WTC11 (cell line): ENCODE data around the gene ALPI. TPM values are rescaled to one million over a fixed set of nuclear protein-coding genes. Genes with fewer than 3 reads are reported as not detected.

ENCODE experiments used
- ATAC-seq: fragments of 200-7000 bp; cut with Tn5 transposase; 2 replicates; pipeline ENCODE4 v1.10.0; 2021; ENCODE audit warnings: mild to moderate bottlenecking, moderate library complexity
- CTCF ChIA-PET: fragments of 300-600 bp; sonication (Branson Sonifier 250); formaldehyde crosslinking; loops from one replicate; lab custom pipeline; 2021; ENCODE audit warnings: antibody characterized with exemption; lab: Charles Lee
- POLR2A ChIA-PET: fragments of 350-600 bp; sonication (Branson Sonifier 250); formaldehyde crosslinking; loops from one replicate; lab custom pipeline; 2021; ENCODE audit warnings: antibody characterized with exemption; lab: Charles Lee
- DNase-seq: peaks from one replicate; pipeline ENCODE4 v3.0.0; 2021; ENCODE audit warnings: low spot score
- H3K27ac Mint-ChIP-seq: 2 replicates; pipeline ENCODE4 v1.8.0; 2021; ENCODE audit warnings: mixed read lengths
- H3K27me3 Mint-ChIP-seq: 2 replicates; pipeline ENCODE4 v1.8.0; 2021; ENCODE audit warnings: low read depth, mild to moderate bottlenecking, moderate library complexity, mixed read lengths
- H3K36me3 Mint-ChIP-seq: 2 replicates; pipeline ENCODE4 v1.8.0; 2021; ENCODE audit warnings: mixed read lengths
- H3K4me1 Mint-ChIP-seq: 2 replicates; pipeline ENCODE4 v1.8.0; 2022; ENCODE audit warnings: mixed read lengths
- H3K4me3 Mint-ChIP-seq: 2 replicates; pipeline ENCODE4 v1.8.0; 2021; ENCODE audit warnings: mild to moderate bottlenecking, moderate library complexity, mixed read lengths
- H3K9me3 Mint-ChIP-seq: 2 replicates; pipeline ENCODE4 v1.8.0; 2021; ENCODE audit warnings: mixed read lengths
- CREM ChIP-seq: sonication (generic); formaldehyde crosslinking; IDR thresholded peaks from 2 replicates; pipeline ENCODE4 v1.8.1; 2022; ENCODE audit warnings: mild to moderate bottlenecking, missing genetic modification reagents, moderate library complexity
- EMX1 ChIP-seq: fragments of 250-450 bp; sonication (Bioruptor Pico); IDR thresholded peaks from 2 replicates; pipeline ENCODE4 v1.8.0; 2021; ENCODE audit warnings: mild to moderate bottlenecking
- FOXJ3 ChIP-seq: sonication (generic); formaldehyde crosslinking; IDR thresholded peaks from 2 replicates; pipeline ENCODE4 v1.9.0; 2021; ENCODE audit warnings: missing genetic modification reagents, mild to moderate bottlenecking, borderline replicate concordance
- MYBL2 ChIP-seq: sonication (generic); formaldehyde crosslinking; IDR thresholded peaks from 2 replicates; pipeline ENCODE4 v1.8.1; 2023; ENCODE audit warnings: mild to moderate bottlenecking, moderate library complexity, missing genetic modification reagents
- NFYB ChIP-seq: sonication (generic); formaldehyde crosslinking; conservative IDR thresholded peaks from 2 replicates; pipeline ENCODE4 v1.8.0; 2022; ENCODE audit warnings: low read depth, missing genetic modification reagents
- NR1H2 ChIP-seq: sonication (generic); formaldehyde crosslinking; IDR thresholded peaks from 2 replicates; pipeline ENCODE4 v1.9.0; 2021; ENCODE audit warnings: mild to moderate bottlenecking, moderate library complexity, missing genetic modification reagents
- NR2C2 ChIP-seq: sonication (generic); formaldehyde crosslinking; IDR thresholded peaks from 2 replicates; pipeline ENCODE4 v1.8.0; 2022; ENCODE audit warnings: mild to moderate bottlenecking, missing genetic modification reagents
- RELA ChIP-seq: sonication (generic); formaldehyde crosslinking; IDR thresholded peaks from 2 replicates; pipeline ENCODE4 v1.8.1; 2022; ENCODE audit warnings: missing genetic modification reagents, mild to moderate bottlenecking, borderline replicate concordance
- TCF7 ChIP-seq: sonication (generic); formaldehyde crosslinking; IDR thresholded peaks from 2 replicates; pipeline ENCODE4 v1.8.0; 2022; ENCODE audit warnings: mild to moderate bottlenecking, low read depth, missing genetic modification reagents, moderate library complexity
- TEAD4 ChIP-seq: sonication (generic); formaldehyde crosslinking; IDR thresholded peaks from 2 replicates; pipeline ENCODE4 v1.8.0; 2022; ENCODE audit warnings: mild to moderate bottlenecking, missing genetic modification reagents
- ZNF263 ChIP-seq: sonication (generic); formaldehyde crosslinking; IDR thresholded peaks from 2 replicates; pipeline ENCODE4 v1.8.1; 2022; ENCODE audit warnings: low read depth, mild to moderate bottlenecking, moderate library complexity, missing genetic modification reagents
- ZNF396 ChIP-seq: fragments of 250-450 bp; sonication (Bioruptor Pico); IDR thresholded peaks from 2 replicates; pipeline ENCODE4 v1.8.0; 2021; ENCODE audit warnings: mild to moderate bottlenecking, moderate library complexity, borderline replicate concordance
- ZNF671 ChIP-seq: fragments of 250-450 bp; sonication (Bioruptor Pico); IDR thresholded peaks from 2 replicates; pipeline ENCODE4 v1.8.0; 2021; ENCODE audit warnings: mild to moderate bottlenecking
- total RNA-seq: library from RNA; stranded (reverse); gene quantifications from 3 replicates; pipeline ENCODE4 v1.2.3, GENCODE V29; 2021
- TF ChIP-seq, protein P1 (sequence below): sonication (generic); formaldehyde crosslinking; IDR thresholded peaks from 2 replicates; pipeline ENCODE4 v1.8.1; 2022; ENCODE audit warnings: low read depth, missing genetic modification reagents, borderline replicate concordance
- TF ChIP-seq, protein P2 (sequence below): sonication (generic); formaldehyde crosslinking; IDR thresholded peaks from 2 replicates; pipeline ENCODE4 v1.8.0; 2022; ENCODE audit warnings: missing genetic modification reagents
- TF ChIP-seq, protein P3 (sequence below): sonication (generic); formaldehyde crosslinking; IDR thresholded peaks from 2 replicates; pipeline ENCODE4 v1.8.1; 2023; ENCODE audit warnings: mild to moderate bottlenecking, moderate library complexity, missing genetic modification reagents
- TF ChIP-seq, protein P4 (sequence below): sonication (generic); formaldehyde crosslinking; IDR thresholded peaks from 2 replicates; pipeline ENCODE4 v1.8.1; 2022; ENCODE audit warnings: low read depth, mild to moderate bottlenecking, moderate library complexity, missing genetic modification reagents, borderline replicate concordance
- TF ChIP-seq, protein P5 (sequence below): fragments of 250-450 bp; sonication (Bioruptor Pico); IDR thresholded peaks from 2 replicates; pipeline ENCODE4 v1.9.0; 2021; ENCODE audit warnings: moderate library complexity, mild to moderate bottlenecking, inconsistent platforms, borderline replicate concordance
- TF ChIP-seq, protein P6 (sequence below): sonication (generic); formaldehyde crosslinking; IDR thresholded peaks from 2 replicates; pipeline ENCODE4 v1.8.0; 2022; ENCODE audit warnings: mild to moderate bottlenecking, missing genetic modification reagents

Gene ALPI
- total RNA-seq, 1 experiment from 2014 or later, result not detected

DNA sequence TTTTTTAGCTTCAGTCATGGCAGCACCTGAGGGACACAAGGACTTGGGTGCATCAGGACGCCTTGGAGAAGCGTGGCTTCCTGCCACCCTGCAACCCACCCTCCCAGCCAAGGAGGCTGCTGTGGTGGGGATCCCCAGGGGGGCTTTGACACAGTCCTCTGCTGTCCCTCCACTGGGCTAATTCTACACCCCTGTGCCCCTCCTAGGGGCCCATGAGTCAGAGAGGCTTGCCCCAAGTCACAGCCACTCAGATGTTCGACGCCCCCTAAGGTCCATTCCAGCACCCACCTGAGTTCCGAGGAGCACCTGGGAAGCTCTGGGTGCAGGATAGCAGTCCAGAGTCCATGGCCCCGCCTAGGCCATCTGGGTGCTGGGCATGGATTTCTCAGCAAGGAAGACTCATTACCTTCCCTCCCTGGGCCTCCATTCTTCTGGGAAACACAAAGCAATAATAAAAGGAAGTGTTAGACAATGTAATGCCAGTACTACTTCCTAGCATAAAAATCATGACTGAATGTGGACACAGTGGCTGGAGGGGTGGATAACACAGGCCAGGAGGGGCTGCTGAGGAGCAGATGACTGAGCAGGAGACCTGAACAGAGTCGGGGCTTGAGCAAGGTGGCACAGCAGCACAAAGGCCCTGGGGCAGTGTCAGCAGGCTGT, 45.6 kb upstream of the ALPI start:
- Mint-ChIP-seq H3K27me3 (no peaks in the 10 kb centered on the region; the same call in 1 of the 2 replicates), H3K9me3 (no peaks in the 10 kb centered on the region), H3K4me1 (no peaks in the 10 kb centered on the region), H3K27ac (no peak overlapping the region; the same call in 1 of the 2 replicates), H3K4me3 (no peak overlapping the region), H3K36me3 (no peaks in the 10 kb centered on the region)
- no peak for ATAC-seq
- ChIA-PET POLR2A (no interaction called here), CTCF (no interaction called here)
- DNase-seq, result no peak
- TF ChIP-seq FOXJ3 (CRISPR knock-in tag), result no peak
- no peak for TF ChIP-seq ZNF263 (CRISPR knock-in tag)
- TF ChIP-seq, protein P1, sequence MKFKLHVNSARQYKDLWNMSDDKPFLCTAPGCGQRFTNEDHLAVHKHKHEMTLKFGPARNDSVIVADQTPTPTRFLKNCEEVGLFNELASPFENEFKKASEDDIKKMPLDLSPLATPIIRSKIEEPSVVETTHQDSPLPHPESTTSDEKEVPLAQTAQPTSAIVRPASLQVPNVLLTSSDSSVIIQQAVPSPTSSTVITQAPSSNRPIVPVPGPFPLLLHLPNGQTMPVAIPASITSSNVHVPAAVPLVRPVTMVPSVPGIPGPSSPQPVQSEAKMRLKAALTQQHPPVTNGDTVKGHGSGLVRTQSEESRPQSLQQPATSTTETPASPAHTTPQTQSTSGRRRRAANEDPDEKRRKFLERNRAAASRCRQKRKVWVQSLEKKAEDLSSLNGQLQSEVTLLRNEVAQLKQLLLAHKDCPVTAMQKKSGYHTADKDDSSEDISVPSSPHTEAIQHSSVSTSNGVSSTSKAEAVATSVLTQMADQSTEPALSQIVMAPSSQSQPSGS, result no peak
- TF ChIP-seq, protein P2, sequence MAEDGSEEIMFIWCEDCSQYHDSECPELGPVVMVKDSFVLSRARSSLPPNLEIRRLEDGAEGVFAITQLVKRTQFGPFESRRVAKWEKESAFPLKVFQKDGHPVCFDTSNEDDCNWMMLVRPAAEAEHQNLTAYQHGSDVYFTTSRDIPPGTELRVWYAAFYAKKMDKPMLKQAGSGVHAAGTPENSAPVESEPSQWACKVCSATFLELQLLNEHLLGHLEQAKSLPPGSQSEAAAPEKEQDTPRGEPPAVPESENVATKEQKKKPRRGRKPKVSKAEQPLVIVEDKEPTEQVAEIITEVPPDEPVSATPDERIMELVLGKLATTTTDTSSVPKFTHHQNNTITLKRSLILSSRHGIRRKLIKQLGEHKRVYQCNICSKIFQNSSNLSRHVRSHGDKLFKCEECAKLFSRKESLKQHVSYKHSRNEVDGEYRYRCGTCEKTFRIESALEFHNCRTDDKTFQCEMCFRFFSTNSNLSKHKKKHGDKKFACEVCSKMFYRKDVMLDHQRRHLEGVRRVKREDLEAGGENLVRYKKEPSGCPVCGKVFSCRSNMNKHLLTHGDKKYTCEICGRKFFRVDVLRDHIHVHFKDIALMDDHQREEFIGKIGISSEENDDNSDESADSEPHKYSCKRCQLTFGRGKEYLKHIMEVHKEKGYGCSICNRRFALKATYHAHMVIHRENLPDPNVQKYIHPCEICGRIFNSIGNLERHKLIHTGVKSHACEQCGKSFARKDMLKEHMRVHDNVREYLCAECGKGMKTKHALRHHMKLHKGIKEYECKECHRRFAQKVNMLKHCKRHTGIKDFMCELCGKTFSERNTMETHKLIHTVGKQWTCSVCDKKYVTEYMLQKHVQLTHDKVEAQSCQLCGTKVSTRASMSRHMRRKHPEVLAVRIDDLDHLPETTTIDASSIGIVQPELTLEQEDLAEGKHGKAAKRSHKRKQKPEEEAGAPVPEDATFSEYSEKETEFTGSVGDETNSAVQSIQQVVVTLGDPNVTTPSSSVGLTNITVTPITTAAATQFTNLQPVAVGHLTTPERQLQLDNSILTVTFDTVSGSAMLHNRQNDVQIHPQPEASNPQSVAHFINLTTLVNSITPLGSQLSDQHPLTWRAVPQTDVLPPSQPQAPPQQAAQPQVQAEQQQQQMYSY, result no peak
- TF ChIP-seq ZNF671 (CRISPR knock-in tag), result no peak

DNA sequence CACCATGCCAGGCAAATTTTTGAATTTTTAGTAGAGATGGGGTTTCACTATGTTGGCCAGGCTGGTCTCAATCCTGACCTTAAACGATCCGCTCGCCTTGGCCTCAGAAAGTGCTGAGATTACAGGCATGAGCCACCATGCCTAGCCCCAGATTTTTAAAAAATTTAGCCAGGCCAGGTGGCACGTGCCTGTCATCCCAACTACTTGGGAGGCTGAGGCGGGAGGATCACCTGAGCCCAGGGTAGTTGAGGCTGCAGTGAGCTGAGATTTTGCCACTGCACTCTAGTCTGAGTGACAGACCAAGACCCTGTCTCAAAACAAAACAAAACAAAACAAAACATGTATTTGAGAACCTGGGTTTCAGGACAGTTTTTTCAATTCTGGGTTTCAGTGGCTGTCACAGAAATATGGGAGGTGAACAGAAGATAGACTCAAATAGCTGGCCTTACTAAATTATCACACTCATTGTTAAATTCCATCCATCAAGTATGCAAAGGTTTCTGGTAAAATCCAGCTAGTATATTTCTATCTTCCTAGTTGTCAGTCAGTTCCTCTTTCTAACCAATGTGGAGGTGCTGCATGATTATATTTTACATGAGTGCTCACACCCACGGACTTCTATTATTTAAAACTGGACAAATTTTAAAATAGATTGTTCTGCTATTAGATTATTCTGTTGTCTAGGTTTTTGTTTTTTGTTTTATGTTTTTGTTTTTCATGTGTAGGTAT, 43.9 kb upstream of the ALPI start:
- TF ChIP-seq EMX1 (CRISPR knock-in tag) (0 out of 2 replicates have a peak, but pooled peaks have one; percentile 45), ZNF396 (CRISPR knock-in tag) (no peak), TCF7 (CRISPR knock-in tag) (no peak)
- TF ChIP-seq, all 79 proteins: peak for 1
- Mint-ChIP-seq H3K27ac (no peak overlapping the region), H3K27me3 (peaks cover 7% of the 10 kb centered on the region), H3K9me3 (no peaks in the 10 kb centered on the region), H3K36me3 (no peaks in the 10 kb centered on the region), H3K4me1 (no peaks in the 10 kb centered on the region), H3K4me3 (no peak overlapping the region)
- DNase-seq, result no peak
- ATAC-seq, result no peak
- ChIA-PET POLR2A (no interaction called here), CTCF (no interaction called here)

DNA sequence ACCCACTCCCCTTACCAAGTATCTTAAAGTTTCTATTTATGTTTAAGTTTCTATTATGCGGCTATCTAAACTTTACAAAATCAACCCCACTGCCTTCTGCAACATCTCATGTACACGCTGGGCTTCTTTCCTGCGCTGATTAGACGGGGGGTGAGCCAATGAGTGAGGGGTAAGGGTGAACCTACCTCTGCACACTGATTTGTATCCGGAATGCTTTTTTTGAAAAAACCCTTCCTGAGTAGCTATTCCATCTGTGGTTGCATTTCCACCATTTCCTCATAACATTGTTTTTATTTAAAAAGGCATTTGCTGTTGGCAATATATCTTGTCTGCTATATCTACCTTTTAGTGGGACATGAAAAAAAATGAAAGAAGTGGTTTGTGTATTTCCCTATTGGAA, 43.0 kb upstream of the ALPI start:
- no peaks in the 10 kb centered on the region for H3K9me3 Mint-ChIP-seq
- no peak for DNase-seq
- ATAC-seq, result no peak
- CTCF ChIA-PET, result interaction anchor here (1.0 to 1.4 kb wide), 2 partner anchors 24 to 513 kb away, joined by 3 read pairs; no protein-coding TSS in a partner anchor
- H3K4me1 Mint-ChIP-seq, result no peaks in the 10 kb centered on the region; the same call in 1 of the 2 replicates
- POLR2A ChIA-PET, result interaction anchor here (0.6 kb wide), 1 partner anchor 20 kb away, joined by 4 read pairs; no protein-coding TSS in a partner anchor
- H3K36me3 Mint-ChIP-seq, result peaks cover under 1% of the 10 kb centered on the region; the same call in 1 of the 2 replicates
- no peak overlapping the region for H3K27ac Mint-ChIP-seq
- peaks cover 17% of the 10 kb centered on the region for H3K27me3 Mint-ChIP-seq
- H3K4me3 Mint-ChIP-seq, result no peak overlapping the region
- TF ChIP-seq, protein P3, sequence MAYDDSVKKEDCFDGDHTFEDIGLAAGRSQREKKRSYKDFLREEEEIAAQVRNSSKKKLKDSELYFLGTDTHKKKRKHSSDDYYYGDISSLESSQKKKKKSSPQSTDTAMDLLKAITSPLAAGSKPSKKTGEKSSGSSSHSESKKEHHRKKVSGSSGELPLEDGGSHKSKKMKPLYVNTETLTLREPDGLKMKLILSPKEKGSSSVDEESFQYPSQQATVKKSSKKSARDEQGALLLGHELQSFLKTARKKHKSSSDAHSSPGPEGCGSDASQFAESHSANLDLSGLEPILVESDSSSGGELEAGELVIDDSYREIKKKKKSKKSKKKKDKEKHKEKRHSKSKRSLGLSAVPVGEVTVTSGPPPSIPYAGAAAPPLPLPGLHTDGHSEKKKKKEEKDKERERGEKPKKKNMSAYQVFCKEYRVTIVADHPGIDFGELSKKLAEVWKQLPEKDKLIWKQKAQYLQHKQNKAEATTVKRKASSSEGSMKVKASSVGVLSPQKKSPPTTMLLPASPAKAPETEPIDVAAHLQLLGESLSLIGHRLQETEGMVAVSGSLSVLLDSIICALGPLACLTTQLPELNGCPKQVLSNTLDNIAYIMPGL, result no peak
- TF ChIP-seq NFYB (CRISPR knock-in tag) (no peak), NR2C2 (CRISPR knock-in tag) (no peak), TEAD4 (CRISPR knock-in tag) (no peak), CREM (CRISPR knock-in tag) (no peak), EMX1 (CRISPR knock-in tag) (no peak), RELA (CRISPR knock-in tag) (no peak), NR1H2 (no peak), MYBL2 (CRISPR knock-in tag) (no peak)
- TF ChIP-seq, protein P4, sequence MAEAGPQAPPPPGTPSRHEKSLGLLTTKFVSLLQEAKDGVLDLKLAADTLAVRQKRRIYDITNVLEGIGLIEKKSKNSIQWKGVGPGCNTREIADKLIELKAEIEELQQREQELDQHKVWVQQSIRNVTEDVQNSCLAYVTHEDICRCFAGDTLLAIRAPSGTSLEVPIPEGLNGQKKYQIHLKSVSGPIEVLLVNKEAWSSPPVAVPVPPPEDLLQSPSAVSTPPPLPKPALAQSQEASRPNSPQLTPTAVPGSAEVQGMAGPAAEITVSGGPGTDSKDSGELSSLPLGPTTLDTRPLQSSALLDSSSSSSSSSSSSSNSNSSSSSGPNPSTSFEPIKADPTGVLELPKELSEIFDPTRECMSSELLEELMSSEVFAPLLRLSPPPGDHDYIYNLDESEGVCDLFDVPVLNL (CRISPR knock-in tag), result no peak
- TF ChIP-seq, protein P5, sequence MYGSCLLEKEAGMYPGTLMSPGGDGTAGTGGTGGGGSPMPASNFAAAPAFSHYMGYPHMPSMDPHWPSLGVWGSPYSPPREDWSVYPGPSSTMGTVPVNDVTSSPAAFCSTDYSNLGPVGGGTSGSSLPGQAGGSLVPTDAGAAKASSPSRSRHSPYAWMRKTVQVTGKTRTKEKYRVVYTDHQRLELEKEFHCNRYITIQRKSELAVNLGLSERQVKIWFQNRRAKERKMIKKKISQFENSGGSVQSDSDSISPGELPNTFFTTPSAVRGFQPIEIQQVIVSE (CRISPR knock-in tag), result no peak
- TF ChIP-seq, protein P6, sequence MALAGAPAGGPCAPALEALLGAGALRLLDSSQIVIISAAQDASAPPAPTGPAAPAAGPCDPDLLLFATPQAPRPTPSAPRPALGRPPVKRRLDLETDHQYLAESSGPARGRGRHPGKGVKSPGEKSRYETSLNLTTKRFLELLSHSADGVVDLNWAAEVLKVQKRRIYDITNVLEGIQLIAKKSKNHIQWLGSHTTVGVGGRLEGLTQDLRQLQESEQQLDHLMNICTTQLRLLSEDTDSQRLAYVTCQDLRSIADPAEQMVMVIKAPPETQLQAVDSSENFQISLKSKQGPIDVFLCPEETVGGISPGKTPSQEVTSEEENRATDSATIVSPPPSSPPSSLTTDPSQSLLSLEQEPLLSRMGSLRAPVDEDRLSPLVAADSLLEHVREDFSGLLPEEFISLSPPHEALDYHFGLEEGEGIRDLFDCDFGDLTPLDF, result no peak
